K562 (cell line): Measurements from ENCODE around the gene XAB2. TPM values are rescaled to one million over a fixed set of nuclear protein-coding genes. Genes with fewer than 3 reads are reported as not detected.

Source experiments
- ATAC-seq: fragments of 200-7000 bp; cut with Tn5 transposase; 3 replicates; pipeline ENCODE4 v1.9.1; 2020; ENCODE audit warnings: moderate library complexity
- BruUV-seq: library from RNA; stranded (reverse); fragments of 400-500 nt; replicated peaks from 2 replicates; lab custom pipeline; 2021; lab: Mats Ljungman, UMichigan
- CTCF ChIA-PET: fragments of 300-600 bp; formaldehyde crosslinking; extraction: SDS; loops from one replicate; lab custom pipeline; 2021; ENCODE audit warnings: low intra/inter-chr PET ratio; lab: Yijun Ruan, JAX
- POLR2A ChIA-PET: fragments of 300-600, 350-650 bp; sonication (Branson Sonifier 250); formaldehyde crosslinking; extraction: SDS; loops from one replicate; lab custom pipeline; 2021; ENCODE audit warnings: antibody characterized with exemption, inconsistent platforms; lab: Yijun Ruan, JAX
- DNase-seq, 4 experiments: peaks; one replicate each; pipeline versions ENCODE4 v3.0.0 to v3.0.0-alpha.2; 2011 to 2018; ENCODE audit warnings: low spot score in 3 of 4, mixed read lengths in 3 of 4; ENCODE audit errors: extremely low read depth in 1 of 4
- FAIRE-seq: peaks from 2 replicates; lab custom pipeline; 2011; peaks lifted over from hg19 to GRCh38; lab: Jason Lieb, UNC
- H2AFZ ChIP-seq: 2 replicates; pipeline ENCODE4 v1.6.0; 2011; ENCODE audit warnings: low read depth, low read length, control low read depth, inconsistent platforms
- H3K27ac ChIP-seq: fragments of 200-600 bp; 3 replicates; pipeline ENCODE4 v1.8.0; 2011; ENCODE audit warnings: low read depth, mild to moderate bottlenecking, control low read depth, inconsistent platforms, low read length, moderate library complexity, mixed read lengths; ENCODE audit errors: extremely low read depth
- H3K27me3 ChIP-seq, 2 experiments: fragments of 300-600 bp in 1 of 2; 2 replicates in 1 of 2; 3 replicates in 1 of 2; pipeline versions ENCODE4 v1.6.0 to v1.8.0; 2011; ENCODE audit warnings: inconsistent platforms in 2 of 2, low read length in 2 of 2, mild to moderate bottlenecking in 1 of 2, mixed read lengths in 1 of 2, moderate library complexity in 1 of 2; ENCODE audit not compliant: control insufficient read depth in 2 of 2, insufficient read depth in 2 of 2
- H3K36me3 ChIP-seq: fragments of 300-600 bp; 3 replicates; pipeline ENCODE4 v1.8.0; 2011; ENCODE audit warnings: mild to moderate bottlenecking, low read length, inconsistent platforms; ENCODE audit not compliant: control insufficient read depth, insufficient read depth
- H3K4me1 ChIP-seq, 2 experiments: fragments of 200-600 bp in 1 of 2; replicated peaks in 1 of 2; 2 replicates in 1 of 2; 3 replicates in 1 of 2; pipeline versions ENCODE4 v1.5.1 to v1.8.0; 2011; ENCODE audit warnings: inconsistent platforms in 2 of 2, low read length in 2 of 2, mild to moderate bottlenecking in 1 of 2, mixed read lengths in 1 of 2, moderate library complexity in 1 of 2; ENCODE audit not compliant: control insufficient read depth in 2 of 2, insufficient read depth in 2 of 2
- H3K4me2 ChIP-seq: 2 replicates; pipeline ENCODE4 v1.6.1; 2011; ENCODE audit warnings: low read length, control low read depth, inconsistent platforms, mixed read lengths; ENCODE audit not compliant: insufficient read depth
- H3K4me3 ChIP-seq: fragments of 200-600 bp; sonication (generic), shearing (Covaris generic); 2 replicates; pipeline ENCODE4 v1.5.1; 2016; ENCODE audit warnings: control low read depth, inconsistent platforms
- H3K79me2 ChIP-seq: fragments of 200-600 bp; 3 replicates; pipeline ENCODE4 v1.8.0; 2011; ENCODE audit warnings: low read length, inconsistent platforms; ENCODE audit not compliant: control insufficient read depth, insufficient read depth
- H3K9ac ChIP-seq, 2 experiments: 2 replicates each; pipeline versions ENCODE4 v1.6.0 to v1.6.1; 2011; ENCODE audit warnings: low read depth in 2 of 2, low read length in 2 of 2, control low read depth in 1 of 2, inconsistent platforms in 1 of 2, mild to moderate bottlenecking in 1 of 2, mixed read lengths in 1 of 2; ENCODE audit not compliant: insufficient read depth in 1 of 2
- H3K9me1 ChIP-seq: one replicate; pipeline ENCODE4 v1.6.0; 2011; ENCODE audit warnings: inconsistent platforms, mild to moderate bottlenecking, low read length, moderate library complexity; ENCODE audit not compliant: control insufficient read depth, insufficient read depth
- H3K9me3 ChIP-seq: replicated peaks from 2 replicates; pipeline ENCODE4 v1.5.1; 2011; ENCODE audit warnings: low read depth, low read length, inconsistent platforms; ENCODE audit not compliant: control insufficient read depth, insufficient read depth
- H4K20me1 ChIP-seq: replicated peaks from 2 replicates; pipeline ENCODE4 v1.6.1; 2011; ENCODE audit warnings: low read length, inconsistent platforms, mixed read lengths; ENCODE audit not compliant: control insufficient read depth, insufficient read depth
- ARHGAP35 ChIP-seq: fragments of 450-650 bp; IDR thresholded peaks from 2 replicates; pipeline ENCODE4 v1.6.1; 2018; ENCODE audit not compliant: partially characterized antibody
- VEZF1 ChIP-seq: fragments of 200-800 bp; sonication (Bioruptor generic); IDR thresholded peaks from 2 replicates; pipeline ENCODE4 v1.6.1; 2017; ENCODE audit warnings: missing genetic modification characterization, missing compliant biosample characterization
- ZBTB7A ChIP-seq: IDR thresholded peaks from 2 replicates; pipeline ENCODE4 v1.6.1; 2011; ENCODE audit warnings: low read depth, mild to moderate bottlenecking, low read length, moderate library complexity, borderline replicate concordance; ENCODE audit not compliant: control insufficient read depth
- ZKSCAN8 ChIP-seq: fragments of 200-800 bp; sonication (Bioruptor generic); IDR thresholded peaks from 2 replicates; pipeline ENCODE4 v1.6.1; 2016; ENCODE audit warnings: missing genetic modification characterization, missing compliant biosample characterization
- WGBS: fragments of 100-300 bp; shearing (Covaris generic); methylation state at CpG from one replicate; pipeline ENCODE4 v1.1.6; 2016; ENCODE audit warnings: low coverage, mixed read lengths; ENCODE audit not compliant: insufficient coverage; ENCODE audit errors: missing lambda C conversion rate; 5-methylcytosine and 5-hydroxymethylcytosine counted together
- in situ Hi-C: fragments of 300-500 bp; cut with MboI; formaldehyde crosslinking; loops from 4 replicates; pipeline ENCODE4 v1.15.0; 2018; ENCODE audit warnings: inconsistent platforms, mixed read lengths
- intact Hi-C: fragments of 100-400 bp; cut with micrococcal nuclease; formaldehyde crosslinking; loops from 2 replicates; pipeline ENCODE4 v1.14.2; 2022
- polyA plus RNA-seq, 8 experiments: library from polyadenylated mRNA; depleted of rRNA in 4 of 8; stranded (reverse) in 5 of 8; unstranded in 3 of 8; fragments of >200 nt; fragmentation: Nextera tagmentation in 2 of 8; fragmentation: Illumina TruSeq in 1 of 8; extraction: Ambion mirVana in 2 of 8; extraction: Trizol in 1 of 8; gene quantifications; 2 replicates each; pipeline versions ENCODE4 v1.2.1 to v1.2.3, GENCODE V29; 2011 to 2014; ENCODE audit warnings: inconsistent platforms in 1 of 8, missing spikeins in 1 of 8
- total RNA-seq, 7 experiments: library from RNA; depleted of rRNA in 6 of 7; stranded (reverse); fragments of >200 nt in 6 of 7; fragmentation: Illumina TruSeq in 2 of 7; extraction: Trizol in 2 of 7; gene quantifications; 2 replicates each; pipeline versions ENCODE4 v1.2.1 to v1.2.3, GENCODE V29; 2011 to 2021; ENCODE audit warnings: low replicate concordance in 1 of 7

Gene XAB2
- total and polyA plus RNA-seq, 9 of the 15 experiments (the other 6 are each of a cell fraction or from before 2014, with no cell fraction given) = 0.21 to 58.3 (median 20.0) TPM

- ChIA-PET POLR2A (interaction anchor here (0.5 to 1.2 kb wide), 6 partner anchors 17 to 297 kb away, joined by 3 to 6 read pairs (median 4); partner anchors contain the start of genes MAP2K7, PCP2, PET100 and XAB2), CTCF (no interaction called here)
- Histone ChIP-seq H3K9ac (peak overlapping the region in 1 of 2 experiments; percentile 80; a peak in 2 of 4 replicates), H3K36me3 (no peaks in the 10 kb centered on the region), H3K4me3 (peak overlapping the region; percentile 35; the same call in 1 of the 2 replicates), H2AFZ (peak overlapping the region; percentile 83), H3K9me3 (no peaks in the 10 kb centered on the region), H3K27ac (no peak overlapping the region), H3K4me1 (peaks cover 2 to 38% of the 10 kb centered on the region in 2 experiments; a peak in 4 of 5 replicates), H3K9me1 (no peaks in the 10 kb centered on the region), H4K20me1 (peaks cover 9% of the 10 kb centered on the region; the same call in 1 of the 2 replicates), H3K79me2 (no peaks in the 10 kb centered on the region), H3K4me2 (peak overlapping the region; percentile 79), H3K27me3 (peaks cover 6 to 16% of the 10 kb centered on the region in 2 experiments; a peak in 3 of 5 replicates)
- no TSS peak for BruUV-seq
- WGBS = 0% methylated on average over 3 of the region's 17 CpGs
- FAIRE-seq = no peak
- TF ChIP-seq ARHGAP35 (no peak), ZKSCAN8 (CRISPR knock-in tag) (no peak), ZBTB7A (0 out of 2 replicates have a peak, but pooled peaks have one; percentile 22), VEZF1 (CRISPR knock-in tag) (peak; percentile 0; the same call in 1 of the 2 replicates)
- no peak for ATAC-seq
- in situ Hi-C loops (no loop called here), intact Hi-C loops (no loop called here)
- DNase-seq = no peak
Measured at GRCh38 chr19:7606289-7606688, 23.1 kb downstream of the XAB2 start.
